ENCODE data around the gene PLPPR1.
"Not testable (repeated sequence)": the region's sequence is repeated elsewhere in the genome, so short reads cannot be mapped to it uniquely, and the experiment has no call there.

Gene PLPPR1

GRCh38 chr9:101323129-101323528, 294.6 kb downstream of the PLPPR1 start:
- H3K4me3 ChIP-seq (ENCODE audit: low read depth, low read length), result no peak overlapping the region
- H3K9me3 ChIP-seq (ENCODE audit: control insufficient read depth, insufficient read depth, low read depth, low read length), result peaks cover 14% of the 10 kb centered on the region; the same call in 1 of the 2 replicates
- no peaks in the 10 kb centered on the region for H3K36me3 ChIP-seq (ENCODE audit: control insufficient read depth, insufficient read depth, low read length)
- no peaks in the 10 kb centered on the region for H3K27me3 ChIP-seq (ENCODE audit: control insufficient read depth, insufficient read depth, low read length)
- H3K27ac ChIP-seq (ENCODE audit: low read depth, low read length), result no peak overlapping the region
- peaks cover 8% of the 10 kb centered on the region; the same call in 1 of the 2 replicates for H3K4me1 ChIP-seq (ENCODE audit: control insufficient read depth, insufficient read depth, low read length)
- H3K9ac ChIP-seq (ENCODE audit: low read length), result no peak overlapping the region

DNA sequence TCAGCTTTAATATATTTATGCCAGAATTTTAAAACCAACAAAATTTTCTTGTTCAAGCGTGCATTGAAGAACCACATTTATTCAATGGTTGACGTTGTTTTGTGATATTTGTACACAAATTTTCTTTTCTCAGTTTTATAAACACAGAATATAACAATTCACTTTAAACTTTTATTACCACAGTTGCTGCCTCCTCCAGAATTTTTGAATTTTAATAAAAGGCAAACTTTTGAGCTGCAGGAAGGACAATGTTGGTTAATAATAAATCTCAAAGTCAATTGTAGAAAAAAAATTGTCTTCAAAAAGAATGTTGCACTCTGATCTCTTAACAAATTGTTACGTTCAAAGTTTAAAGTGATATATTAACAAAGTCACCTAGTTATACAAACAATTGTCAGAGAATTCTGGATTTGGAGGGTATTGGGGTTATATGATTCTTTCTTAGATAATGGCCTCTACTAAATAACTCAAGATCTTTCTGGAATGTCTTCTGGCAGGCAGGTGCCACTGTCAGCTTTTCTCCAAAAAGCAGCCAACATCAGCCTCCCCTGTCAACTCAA, 295.8 kb downstream of the PLPPR1 start:
- Histone ChIP-seq H3K27me3 (ENCODE audit: control insufficient read depth, insufficient read depth, low read length) (no peaks in the 10 kb centered on the region), H3K4me1 (ENCODE audit: control insufficient read depth, insufficient read depth, low read length) (peaks cover 8% of the 10 kb centered on the region; the same call in 1 of the 2 replicates), H3K27ac (ENCODE audit: low read depth, low read length) (no peak overlapping the region), H3K36me3 (ENCODE audit: control insufficient read depth, insufficient read depth, low read length) (no peaks in the 10 kb centered on the region), H3K9ac (ENCODE audit: low read length) (no peak overlapping the region), H3K4me3 (ENCODE audit: low read depth, low read length) (no peak overlapping the region), H3K9me3 (ENCODE audit: control insufficient read depth, insufficient read depth, low read depth, low read length) (peaks cover 17% of the 10 kb centered on the region; the same call in 1 of the 2 replicates)

DNA sequence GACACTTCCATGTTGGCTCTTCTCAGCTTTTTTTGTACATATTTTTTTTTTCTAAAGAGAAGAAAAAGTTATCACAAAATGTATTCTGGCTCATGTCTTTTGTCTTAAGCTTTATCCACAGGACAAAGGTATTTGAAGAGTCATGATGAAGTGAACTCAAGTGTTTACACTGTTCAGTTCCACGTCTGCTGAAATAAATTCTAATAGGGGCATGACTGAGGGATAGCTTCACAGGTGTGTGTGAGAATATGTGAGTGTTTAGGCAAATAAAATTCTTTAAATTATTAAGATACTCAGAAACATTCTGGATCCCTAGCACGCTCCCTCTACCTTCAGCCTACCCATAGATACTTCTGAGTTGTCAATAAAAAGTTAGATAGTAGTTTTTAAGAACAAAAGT, 296.5 kb downstream of the PLPPR1 start:
- no peak overlapping the region for H3K4me3 ChIP-seq (ENCODE audit: low read depth, low read length)
- H3K9me3 ChIP-seq (ENCODE audit: control insufficient read depth, insufficient read depth, low read depth, low read length), result peaks cover 17% of the 10 kb centered on the region; the same call in 1 of the 2 replicates
- H3K27me3 ChIP-seq (ENCODE audit: control insufficient read depth, insufficient read depth, low read length), result no peaks in the 10 kb centered on the region
- H3K9ac ChIP-seq (ENCODE audit: low read length), result no peak overlapping the region
- no peak overlapping the region for H3K27ac ChIP-seq (ENCODE audit: low read depth, low read length)
- H3K4me1 ChIP-seq (ENCODE audit: control insufficient read depth, insufficient read depth, low read length), result peaks cover 8% of the 10 kb centered on the region; the same call in 1 of the 2 replicates
- no peaks in the 10 kb centered on the region for H3K36me3 ChIP-seq (ENCODE audit: control insufficient read depth, insufficient read depth, low read length)

- H3K36me3 ChIP-seq (ENCODE audit: control insufficient read depth, insufficient read depth, low read length), result no peaks in the 10 kb centered on the region
- H3K27ac ChIP-seq (ENCODE audit: low read depth, low read length), result no peak overlapping the region
- no peak overlapping the region for H3K4me3 ChIP-seq (ENCODE audit: low read depth, low read length)
- H3K9me3 ChIP-seq (ENCODE audit: control insufficient read depth, insufficient read depth, low read depth, low read length), result peaks cover 17% of the 10 kb centered on the region; the same call in 1 of the 2 replicates
- H3K27me3 ChIP-seq (ENCODE audit: control insufficient read depth, insufficient read depth, low read length), result no peaks in the 10 kb centered on the region
- peaks cover 8% of the 10 kb centered on the region; the same call in 1 of the 2 replicates for H3K4me1 ChIP-seq (ENCODE audit: control insufficient read depth, insufficient read depth, low read length)
- no peak overlapping the region for H3K9ac ChIP-seq (ENCODE audit: low read length)
These were observed 297.5 kb downstream of the PLPPR1 start for GRCh38 chr9:101326035-101326434.

DNA sequence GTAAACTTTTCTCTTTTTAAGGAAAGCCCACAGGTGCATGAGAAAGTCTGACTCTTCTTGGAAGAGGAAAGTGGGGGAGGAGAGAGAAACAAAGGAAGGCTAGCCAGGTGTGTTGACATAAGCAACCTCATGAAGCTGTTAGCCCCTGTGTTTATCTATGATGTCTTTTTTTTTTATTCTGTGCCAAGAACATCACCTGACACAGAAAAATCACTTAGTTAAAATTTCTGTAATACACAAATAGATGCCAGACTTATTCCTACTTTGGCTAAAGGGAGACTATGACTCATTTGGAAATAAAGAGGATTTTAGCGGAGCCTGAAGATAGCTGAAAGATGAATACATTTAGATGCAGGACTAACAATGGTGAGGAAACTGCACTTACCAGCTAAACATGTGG, 298.0 kb downstream of the PLPPR1 start:
- peaks cover 17% of the 10 kb centered on the region; the same call in 1 of the 2 replicates for H3K9me3 ChIP-seq (ENCODE audit: control insufficient read depth, insufficient read depth, low read depth, low read length)
- peaks cover 8% of the 10 kb centered on the region; the same call in 1 of the 2 replicates for H3K4me1 ChIP-seq (ENCODE audit: control insufficient read depth, insufficient read depth, low read length)
- H3K36me3 ChIP-seq (ENCODE audit: control insufficient read depth, insufficient read depth, low read length), result no peaks in the 10 kb centered on the region
- H3K27ac ChIP-seq (ENCODE audit: low read depth, low read length), result no peak overlapping the region
- H3K9ac ChIP-seq (ENCODE audit: low read length), result no peak overlapping the region
- no peaks in the 10 kb centered on the region for H3K27me3 ChIP-seq (ENCODE audit: control insufficient read depth, insufficient read depth, low read length)
- no peak overlapping the region for H3K4me3 ChIP-seq (ENCODE audit: low read depth, low read length)

DNA sequence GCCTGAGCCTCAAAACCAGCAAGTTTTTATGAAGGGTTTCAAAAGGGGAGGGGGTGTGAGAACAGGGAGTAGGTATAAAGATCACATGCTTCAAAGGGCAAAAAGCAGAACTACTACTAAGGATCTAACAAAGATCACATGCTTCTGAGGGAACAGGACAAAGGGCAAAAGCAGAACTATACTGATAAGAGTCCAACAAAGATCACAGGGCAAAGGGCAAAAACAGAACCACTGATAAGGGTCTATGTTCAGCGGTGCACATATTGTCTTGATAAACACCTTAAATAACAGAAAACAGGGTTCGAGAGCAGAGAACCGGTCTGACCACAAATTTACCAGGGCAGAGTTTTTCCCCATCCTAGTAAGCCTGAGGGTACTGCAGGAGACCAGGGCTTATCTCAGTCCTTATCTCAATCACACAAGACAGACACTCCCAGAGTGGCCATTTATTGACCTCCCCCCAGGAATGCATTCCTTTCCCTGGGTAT, 298.9 kb downstream of the PLPPR1 start:
- H3K27ac ChIP-seq (ENCODE audit: low read depth, low read length); H3K36me3 ChIP-seq (ENCODE audit: control insufficient read depth, insufficient read depth, low read length); H3K4me3 ChIP-seq (ENCODE audit: low read depth, low read length); H3K27me3 ChIP-seq (ENCODE audit: control insufficient read depth, insufficient read depth, low read length); H3K4me1 ChIP-seq (ENCODE audit: control insufficient read depth, insufficient read depth, low read length); H3K9ac ChIP-seq (ENCODE audit: low read length): not testable (repeated sequence)
- H3K9me3 ChIP-seq (ENCODE audit: control insufficient read depth, insufficient read depth, low read depth, low read length), result peaks cover 17% of the 10 kb centered on the region; the same call in 1 of the 2 replicates

DNA sequence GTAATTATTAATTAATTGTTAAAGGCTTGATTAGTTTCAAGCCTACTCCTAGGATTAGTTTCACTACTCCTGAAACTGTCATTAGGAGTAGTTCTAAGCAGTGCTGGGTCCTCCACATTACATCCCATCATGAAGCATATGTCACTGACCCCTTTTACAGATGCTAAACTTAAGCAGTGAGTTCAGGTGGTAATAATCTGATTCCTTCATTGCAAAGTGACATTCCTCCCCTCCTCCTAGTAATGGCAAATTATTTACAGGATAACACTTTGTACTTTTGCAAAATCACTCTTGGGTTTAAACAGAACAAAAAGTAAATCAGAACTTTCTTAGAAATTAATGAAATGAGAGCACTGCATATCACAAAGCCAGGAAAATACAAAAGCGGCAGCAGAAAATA, 303.8 kb downstream of the PLPPR1 start:
- Histone ChIP-seq H3K27me3 (ENCODE audit: control insufficient read depth, insufficient read depth, low read length) (no peaks in the 10 kb centered on the region), H3K36me3 (ENCODE audit: control insufficient read depth, insufficient read depth, low read length) (no peaks in the 10 kb centered on the region), H3K4me3 (ENCODE audit: low read depth, low read length) (no peak overlapping the region), H3K9ac (ENCODE audit: low read length) (no peak overlapping the region), H3K4me1 (ENCODE audit: control insufficient read depth, insufficient read depth, low read length) (no peaks in the 10 kb centered on the region), H3K9me3 (ENCODE audit: control insufficient read depth, insufficient read depth, low read depth, low read length) (peaks cover 9% of the 10 kb centered on the region; the same call in 1 of the 2 replicates), H3K27ac (ENCODE audit: low read depth, low read length) (no peak overlapping the region)

DNA sequence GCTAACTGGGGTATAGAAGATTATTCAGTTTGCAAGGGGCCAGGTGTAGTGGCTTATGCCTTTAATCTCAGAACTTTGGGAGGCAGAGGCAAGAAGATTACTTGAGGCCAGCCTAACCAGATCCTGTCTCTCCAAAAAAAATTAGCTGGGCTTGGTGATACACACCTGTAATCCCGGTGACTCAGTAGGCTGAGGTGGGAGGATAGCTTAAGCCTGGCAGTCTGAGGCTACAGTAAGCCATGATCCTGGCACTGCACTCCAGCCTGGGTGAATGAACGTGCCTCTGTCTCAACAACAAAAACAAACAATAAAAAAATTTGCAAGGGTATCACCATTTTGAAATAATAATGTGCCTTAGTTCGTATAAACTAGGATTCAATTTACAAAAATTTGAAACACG, 305.0 kb downstream of the PLPPR1 start:
- no peaks in the 10 kb centered on the region for H3K36me3 ChIP-seq (ENCODE audit: control insufficient read depth, insufficient read depth, low read length)
- no peaks in the 10 kb centered on the region for H3K27me3 ChIP-seq (ENCODE audit: control insufficient read depth, insufficient read depth, low read length)
- no peak overlapping the region for H3K9ac ChIP-seq (ENCODE audit: low read length)
- H3K4me1 ChIP-seq (ENCODE audit: control insufficient read depth, insufficient read depth, low read length), result no peaks in the 10 kb centered on the region
- H3K9me3 ChIP-seq (ENCODE audit: control insufficient read depth, insufficient read depth, low read depth, low read length), result 0 out of 2 replicates have a peak, but pooled peaks cover 3% of the 10 kb centered on the region
- H3K4me3 ChIP-seq (ENCODE audit: low read depth, low read length), result no peak overlapping the region
- H3K27ac ChIP-seq (ENCODE audit: low read depth, low read length), result no peak overlapping the region

GRCh38 chr9:101333926-101334702, 305.6 kb downstream of the PLPPR1 start:
- Histone ChIP-seq H3K36me3 (ENCODE audit: control insufficient read depth, insufficient read depth, low read length) (no peaks in the 10 kb centered on the region), H3K27me3 (ENCODE audit: control insufficient read depth, insufficient read depth, low read length) (no peaks in the 10 kb centered on the region), H3K4me3 (ENCODE audit: low read depth, low read length) (no peak overlapping the region), H3K9me3 (ENCODE audit: control insufficient read depth, insufficient read depth, low read depth, low read length) (no peaks in the 10 kb centered on the region), H3K27ac (ENCODE audit: low read depth, low read length) (no peak overlapping the region), H3K9ac (ENCODE audit: low read length) (no peak overlapping the region), H3K4me1 (ENCODE audit: control insufficient read depth, insufficient read depth, low read length) (no peaks in the 10 kb centered on the region)

DNA sequence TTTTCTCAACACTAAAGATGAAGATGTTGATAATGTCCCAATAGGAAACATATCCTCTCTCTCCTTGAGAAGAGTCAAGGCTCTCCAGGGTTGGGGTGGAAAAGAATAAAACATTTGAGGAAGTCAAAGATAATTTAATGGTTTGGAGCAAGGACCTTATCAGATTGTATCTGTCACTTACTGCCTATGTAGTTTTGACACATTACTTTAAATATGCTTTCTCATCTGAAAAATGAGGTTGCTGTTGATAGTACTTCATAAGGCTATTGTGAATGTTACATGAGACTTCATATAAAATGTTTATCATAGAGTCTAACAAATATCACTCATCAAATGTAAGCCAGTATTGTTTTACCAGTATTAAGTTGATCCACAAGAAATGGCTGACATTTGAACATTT, 307.6 kb downstream of the PLPPR1 start:
- Histone ChIP-seq H3K4me3 (ENCODE audit: low read depth, low read length) (no peak overlapping the region), H3K36me3 (ENCODE audit: control insufficient read depth, insufficient read depth, low read length) (no peaks in the 10 kb centered on the region), H3K9me3 (ENCODE audit: control insufficient read depth, insufficient read depth, low read depth, low read length) (no peaks in the 10 kb centered on the region), H3K4me1 (ENCODE audit: control insufficient read depth, insufficient read depth, low read length) (no peaks in the 10 kb centered on the region), H3K27ac (ENCODE audit: low read depth, low read length) (no peak overlapping the region), H3K27me3 (ENCODE audit: control insufficient read depth, insufficient read depth, low read length) (no peaks in the 10 kb centered on the region), H3K9ac (ENCODE audit: low read length) (no peak overlapping the region)

DNA sequence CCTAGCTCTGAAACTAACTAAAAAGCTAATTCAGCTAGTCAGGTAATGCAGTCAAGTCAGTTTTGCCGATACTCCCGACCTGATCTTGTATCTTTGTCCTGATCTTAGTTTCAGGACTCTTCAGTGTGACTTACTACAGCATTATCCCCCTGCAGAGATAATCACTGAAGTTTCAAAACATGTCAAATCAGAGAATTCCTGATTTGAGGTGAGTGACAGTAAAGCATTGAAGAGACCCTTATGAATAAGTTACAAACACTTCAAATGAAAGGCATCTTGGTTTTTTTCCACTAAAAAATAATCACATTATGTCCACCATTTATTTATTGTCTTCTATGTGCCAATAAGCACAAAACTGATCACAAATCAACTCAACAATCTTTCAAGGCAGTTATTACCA, 308.7 kb downstream of the PLPPR1 start:
- Histone ChIP-seq H3K9me3 (ENCODE audit: control insufficient read depth, insufficient read depth, low read depth, low read length) (no peaks in the 10 kb centered on the region), H3K27me3 (ENCODE audit: control insufficient read depth, insufficient read depth, low read length) (no peaks in the 10 kb centered on the region), H3K4me3 (ENCODE audit: low read depth, low read length) (no peak overlapping the region), H3K36me3 (ENCODE audit: control insufficient read depth, insufficient read depth, low read length) (no peaks in the 10 kb centered on the region), H3K9ac (ENCODE audit: low read length) (no peak overlapping the region), H3K4me1 (ENCODE audit: control insufficient read depth, insufficient read depth, low read length) (no peaks in the 10 kb centered on the region), H3K27ac (ENCODE audit: low read depth, low read length) (no peak overlapping the region)
